CD4-positive, CD25-positive, alpha-beta regulatory T cell (primary cell): Measurements from ENCODE around the gene TMEM164. TPM values are rescaled to one million over a fixed set of nuclear protein-coding genes. Genes with fewer than 3 reads are reported as not detected.

Experiments used
- ATAC-seq, 2 donors: fragments of 150-1000 bp; cut with Tn5 transposase; one replicate each; pipeline ENCODE4 v1.10.0; 2021; ENCODE audit warnings: low read depth in 2 of 2, moderate number of reproducible peaks in 2 of 2, moderate library complexity in 1 of 2
- DNase-seq, 3 donors: peaks; one replicate each; pipeline versions ENCODE4 v3.0.0 to v3.0.0-alpha.2; 2012 to 2022; ENCODE audit warnings: mixed read lengths in 1 of 3
- H3K27ac ChIP-seq: one replicate; pipeline ENCODE4 v1.7.0; 2013; ENCODE audit warnings: mild to moderate bottlenecking, low read length; ENCODE audit not compliant: insufficient read depth, poor library complexity, severe bottlenecking
- H3K27me3 ChIP-seq: one replicate; pipeline ENCODE4 v1.7.0; 2013; ENCODE audit warnings: low read length; ENCODE audit not compliant: control insufficient read depth, insufficient read depth
- H3K36me3 ChIP-seq: one replicate; pipeline ENCODE4 v1.7.0; 2013; ENCODE audit warnings: mild to moderate bottlenecking, low read length, moderate library complexity; ENCODE audit not compliant: control insufficient read depth, insufficient read depth
- H3K4me1 ChIP-seq: 2 replicates; pipeline ENCODE4 v1.7.0; 2013; ENCODE audit warnings: mild to moderate bottlenecking, low read length; ENCODE audit not compliant: insufficient read depth, control insufficient read depth, poor library complexity, severe bottlenecking
- H3K4me3 ChIP-seq: one replicate; pipeline ENCODE4 v1.7.0; 2013; ENCODE audit warnings: low read depth, mild to moderate bottlenecking, low read length, moderate library complexity
- H3K9me3 ChIP-seq, 2 experiments: 1 replicate in 1 of 2; 2 replicates in 1 of 2; pipeline ENCODE4 v1.7.0; 2013; ENCODE audit warnings: low read length in 2 of 2, mild to moderate bottlenecking in 1 of 2, moderate library complexity in 1 of 2; ENCODE audit not compliant: control insufficient read depth in 2 of 2
- H3K27ac Mint-ChIP-seq, 3 donors: one replicate each; pipeline ENCODE4 v1.8.0; 2020 to 2022; ENCODE audit warnings: mild to moderate bottlenecking in 3 of 3, mixed read lengths in 3 of 3, moderate library complexity in 2 of 3
- H3K27me3 Mint-ChIP-seq: one replicate; pipeline ENCODE4 v1.8.0; 2022; ENCODE audit warnings: mild to moderate bottlenecking, mixed read lengths
- H3K36me3 Mint-ChIP-seq: one replicate; pipeline ENCODE4 v1.8.0; 2020; ENCODE audit warnings: mixed read lengths
- H3K4me1 Mint-ChIP-seq, 4 donors: one replicate each; pipeline ENCODE4 v1.8.0; 2020 to 2022; ENCODE audit warnings: mixed read lengths in 4 of 4, mild to moderate bottlenecking in 1 of 4
- H3K4me3 Mint-ChIP-seq, 4 donors: one replicate each; pipeline ENCODE4 v1.8.0; 2020 to 2022; ENCODE audit warnings: mild to moderate bottlenecking in 4 of 4, mixed read lengths in 4 of 4, moderate library complexity in 3 of 4
- H3K9me3 Mint-ChIP-seq, 7 donors: one replicate each; pipeline ENCODE4 v1.8.0; 2020 to 2022; ENCODE audit warnings: mixed read lengths in 7 of 7, mild to moderate bottlenecking in 3 of 7, moderate library complexity in 2 of 7
- polyA plus RNA-seq, 4 donors: library from polyadenylated mRNA; unstranded; fragments of 300-500 nt; fragmentation: Illumina TruSeq; gene quantifications; one replicate each; pipeline ENCODE4 v1.2.3, GENCODE V29; 2021
- total RNA-seq: library from RNA; stranded (reverse); gene quantifications from one replicate; pipeline ENCODE4 v1.2.3, GENCODE V29; 2022

The TMEM164 gene
- total and polyA plus RNA-seq, 5 donors from 2014 or later, result 0.60 to 25.2 (median 1.0) TPM

- peak overlapping the region in 1 of 3 donors; percentile 60 for H3K27ac Mint-ChIP-seq
- no peaks in the 10 kb centered on the region for H3K27me3 ChIP-seq
Measured at GRCh38 chrX:110175696-110176095, 172.8 kb downstream of the TMEM164 start.

GRCh38 chrX:110178179-110178865 is 175.4 kb downstream of the TMEM164 start:
- no peaks in the 10 kb centered on the region for H3K9me3 Mint-ChIP-seq
- no peaks in the 10 kb centered on the region for H3K27me3 ChIP-seq
- DNase-seq (no peak), ATAC-seq (no peak)
- no peaks in the 10 kb centered on the region for H3K9me3 ChIP-seq
- H3K4me1 ChIP-seq, result no peaks in the 10 kb centered on the region
- no peak overlapping the region for H3K27ac ChIP-seq
- peak overlapping the region in 1 of 3 donors; percentile 35 for H3K27ac Mint-ChIP-seq
- H3K27me3 Mint-ChIP-seq, result no peaks in the 10 kb centered on the region
- H3K4me3 Mint-ChIP-seq, result peak overlapping the region in 1 of 4 donors; percentile 43
- no peaks in the 10 kb centered on the region for H3K36me3 ChIP-seq
- peaks cover 0 to 23% (median 6%) of the 10 kb centered on the region in 4 donors for H3K4me1 Mint-ChIP-seq
- H3K36me3 Mint-ChIP-seq, result peaks cover 14% of the 10 kb centered on the region
- no peak overlapping the region for H3K4me3 ChIP-seq

More at GRCh38 chrX:110175696-110176095, 172.8 kb downstream of the TMEM164 start:
- Mint-ChIP-seq H3K4me3 (no peak overlapping the region), H3K9me3 (no peaks in the 10 kb centered on the region), H3K27me3 (no peaks in the 10 kb centered on the region), H3K36me3 (peaks cover 25% of the 10 kb centered on the region), H3K4me1 (peaks cover 0 to 16% (median under 1%) of the 10 kb centered on the region in 4 donors)
- ATAC-seq (no peak), DNase-seq (no peak)
- Histone ChIP-seq H3K36me3 (peaks cover 5% of the 10 kb centered on the region), H3K9me3 (no peaks in the 10 kb centered on the region), H3K27ac (no peak overlapping the region), H3K4me1 (no peaks in the 10 kb centered on the region), H3K4me3 (no peak overlapping the region)

DNA sequence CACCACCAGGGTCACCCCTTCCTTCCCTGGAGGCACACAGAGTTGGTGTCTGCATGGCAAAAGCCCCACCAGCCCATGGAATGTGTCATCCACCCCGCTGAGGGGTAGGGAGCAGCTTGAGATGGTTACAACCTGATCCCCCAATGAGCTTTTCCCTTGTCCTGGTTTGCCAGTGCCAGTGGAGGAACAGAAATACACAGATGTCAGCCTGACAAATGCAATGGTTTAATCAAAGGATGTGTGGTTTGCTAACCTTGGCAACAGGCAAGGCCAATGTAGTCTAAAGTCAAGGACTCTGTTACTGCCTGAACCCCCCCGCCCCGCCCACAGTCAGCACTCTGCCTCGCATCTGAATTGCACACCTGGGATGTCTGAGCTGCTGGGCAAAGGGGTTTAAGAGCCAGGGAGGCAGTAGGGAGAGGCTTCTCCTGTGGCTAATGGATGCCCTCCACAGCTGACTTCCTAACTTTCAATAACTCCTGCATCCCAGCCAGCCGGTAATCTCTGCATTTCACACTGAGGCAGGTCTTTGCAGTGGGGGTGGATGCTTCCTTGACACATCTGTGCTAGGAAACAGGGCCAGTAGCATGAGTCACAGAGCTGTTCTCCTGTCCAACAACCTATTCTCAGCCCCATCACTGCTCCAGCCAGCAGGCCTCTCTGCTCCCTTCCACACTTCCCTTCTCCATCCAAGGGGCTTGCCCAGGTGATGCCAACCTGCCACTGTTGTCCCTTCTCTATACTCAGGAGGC is 177.4 kb downstream of the TMEM164 start:
- Mint-ChIP-seq H3K4me3 (no peak overlapping the region), H3K27me3 (no peaks in the 10 kb centered on the region), H3K27ac (no peak overlapping the region), H3K4me1 (peaks cover 4 to 31% (median 10%) of the 10 kb centered on the region in 4 donors), H3K36me3 (peaks cover 10% of the 10 kb centered on the region), H3K9me3 (no peaks in the 10 kb centered on the region)
- ATAC-seq (no peak), DNase-seq (no peak)
- no peak overlapping the region for H3K27ac ChIP-seq
- H3K4me1 ChIP-seq, result no peaks in the 10 kb centered on the region
- no peaks in the 10 kb centered on the region for H3K36me3 ChIP-seq
- no peak overlapping the region for H3K4me3 ChIP-seq
- H3K27me3 ChIP-seq, result no peaks in the 10 kb centered on the region
- H3K9me3 ChIP-seq, result no peaks in the 10 kb centered on the region

DNA sequence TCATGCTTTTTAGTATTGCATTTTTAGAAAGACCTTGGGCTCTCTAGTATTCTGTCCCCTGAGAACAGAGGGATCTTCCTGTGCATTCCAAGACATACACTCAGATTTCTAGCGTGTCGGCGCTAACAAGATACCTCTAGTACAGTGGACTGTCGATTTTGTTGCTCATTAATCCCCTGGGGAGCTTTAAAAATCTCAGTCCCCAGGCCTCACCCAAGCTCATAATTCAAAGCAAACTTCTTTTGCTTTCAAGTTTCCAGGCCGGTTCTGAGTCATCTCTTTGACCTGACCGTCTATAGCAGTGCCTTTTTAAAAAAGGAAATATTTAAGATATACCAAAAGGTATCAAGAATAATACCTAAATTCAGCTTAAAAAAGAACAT is 178.0 kb downstream of the TMEM164 start:
- no peaks in the 10 kb centered on the region for H3K36me3 ChIP-seq
- Mint-ChIP-seq H3K27me3 (no peaks in the 10 kb centered on the region), H3K36me3 (peaks cover 7% of the 10 kb centered on the region), H3K4me1 (peaks cover 8 to 36% (median 15%) of the 10 kb centered on the region in 4 donors), H3K27ac (no peak overlapping the region), H3K9me3 (peaks cover 0 to 4% (median 0%) of the 10 kb centered on the region in 7 donors), H3K4me3 (no peak overlapping the region)
- H3K9me3 ChIP-seq, result no peaks in the 10 kb centered on the region
- no peaks in the 10 kb centered on the region for H3K27me3 ChIP-seq
- H3K4me1 ChIP-seq, result no peaks in the 10 kb centered on the region
- DNase-seq (no peak), ATAC-seq (no peak)
- H3K4me3 ChIP-seq, result no peak overlapping the region
- H3K27ac ChIP-seq, result no peak overlapping the region

DNA sequence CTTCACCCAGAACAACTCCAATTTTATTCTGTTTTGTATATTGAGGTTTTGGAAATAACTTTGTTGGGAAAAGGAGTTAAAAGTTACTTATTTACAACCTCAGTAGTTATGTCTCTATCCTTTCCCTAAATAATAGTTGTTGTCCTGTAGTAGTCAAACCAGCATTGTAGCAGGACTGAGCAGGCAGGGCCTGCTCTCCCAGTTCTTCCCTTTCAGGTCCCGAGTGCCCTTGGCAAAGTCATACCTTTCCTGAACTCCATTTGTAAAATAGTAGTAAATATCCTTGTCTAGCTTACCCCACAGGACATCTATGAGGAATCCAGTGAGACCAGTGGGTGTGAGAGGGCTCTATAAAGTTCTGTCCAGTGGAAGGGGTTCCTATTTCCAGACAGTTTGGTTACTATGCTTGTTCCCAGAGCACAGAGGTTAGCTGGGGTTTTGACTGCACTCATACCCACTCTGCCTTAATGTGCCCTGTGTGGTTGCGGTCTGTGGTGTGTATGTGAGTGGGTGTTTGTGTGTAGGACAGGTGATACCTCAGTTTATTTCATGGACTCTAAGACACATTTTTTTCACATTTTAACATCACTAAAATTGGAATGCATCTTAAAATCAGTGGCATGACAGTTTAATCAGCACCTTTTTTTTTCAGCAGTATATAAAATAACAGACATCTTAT is 178.7 kb downstream of the TMEM164 start:
- H3K9me3 ChIP-seq, result no peaks in the 10 kb centered on the region
- no peak for DNase-seq
- no peak overlapping the region for H3K4me3 Mint-ChIP-seq
- no peaks in the 10 kb centered on the region for H3K27me3 ChIP-seq
- H3K27me3 Mint-ChIP-seq, result no peaks in the 10 kb centered on the region
- no peaks in the 10 kb centered on the region for H3K4me1 ChIP-seq
- peak overlapping the region in 1 of 3 donors; percentile 40 for H3K27ac Mint-ChIP-seq
- no peaks in the 10 kb centered on the region for H3K36me3 ChIP-seq
- H3K27ac ChIP-seq, result no peak overlapping the region
- peaks cover 0 to 4% (median 0%) of the 10 kb centered on the region in 7 donors for H3K9me3 Mint-ChIP-seq
- H3K4me1 Mint-ChIP-seq, result peaks cover 8 to 36% (median 15%) of the 10 kb centered on the region in 4 donors
- peaks cover 7% of the 10 kb centered on the region for H3K36me3 Mint-ChIP-seq
- no peak overlapping the region for H3K4me3 ChIP-seq
- ATAC-seq, result no peak

- no peak for DNase-seq
- Histone ChIP-seq H3K36me3 (no peaks in the 10 kb centered on the region), H3K27me3 (no peaks in the 10 kb centered on the region), H3K27ac (no peak overlapping the region), H3K9me3 (no peaks in the 10 kb centered on the region), H3K4me1 (no peaks in the 10 kb centered on the region), H3K4me3 (no peak overlapping the region)
- H3K4me1 Mint-ChIP-seq, result peaks cover 8 to 36% (median 15%) of the 10 kb centered on the region in 4 donors
- H3K27me3 Mint-ChIP-seq, result no peaks in the 10 kb centered on the region
- H3K9me3 Mint-ChIP-seq, result peaks cover 0 to 6% (median 0%) of the 10 kb centered on the region in 7 donors
- H3K4me3 Mint-ChIP-seq, result no peak overlapping the region
- H3K27ac Mint-ChIP-seq, result peak overlapping the region in 1 of 3 donors; percentile 84
- H3K36me3 Mint-ChIP-seq, result peaks cover 7% of the 10 kb centered on the region
- ATAC-seq, result no peak
Measured at GRCh38 chrX:110182362-110182761, 179.4 kb downstream of the TMEM164 start.

DNA sequence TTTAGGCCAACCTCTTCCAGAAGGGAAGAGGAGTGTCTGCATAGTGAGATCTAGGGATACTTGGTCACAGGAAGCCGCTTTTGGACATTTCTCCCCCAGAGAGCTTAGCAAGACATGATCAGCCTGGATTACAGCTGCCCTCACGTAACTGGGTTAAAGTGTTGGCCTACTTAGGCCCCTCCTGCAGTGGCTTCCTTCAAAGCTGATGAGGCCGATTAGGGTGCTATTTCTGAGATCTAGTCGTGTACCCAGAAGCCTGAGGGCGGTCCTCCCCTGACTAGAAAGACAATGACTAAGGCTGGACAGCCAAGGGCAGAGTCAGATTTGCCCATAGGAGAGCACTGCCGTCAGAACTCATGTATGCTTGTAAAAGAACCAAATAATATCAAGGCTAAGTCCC is 180.0 kb downstream of the TMEM164 start:
- Histone ChIP-seq H3K4me1 (no peaks in the 10 kb centered on the region), H3K36me3 (no peaks in the 10 kb centered on the region), H3K4me3 (no peak overlapping the region), H3K27me3 (no peaks in the 10 kb centered on the region), H3K9me3 (no peaks in the 10 kb centered on the region), H3K27ac (no peak overlapping the region)
- Mint-ChIP-seq H3K4me1 (peaks cover 8 to 36% (median 15%) of the 10 kb centered on the region in 4 donors), H3K36me3 (peaks cover 7% of the 10 kb centered on the region), H3K9me3 (peaks cover 0 to 6% (median 0%) of the 10 kb centered on the region in 7 donors), H3K27me3 (no peaks in the 10 kb centered on the region), H3K4me3 (no peak overlapping the region), H3K27ac (no peak overlapping the region)
- ATAC-seq (no peak), DNase-seq (no peak)
